Stimulated activated CD8-positive, alpha-beta memory T cell treated with anti-CD3 and anti-CD28 coated beads, Interleukin-15, amount 100 ng/mL, for 1 hour (primary cell): ENCODE results near the gene TMC1.

Experiments used
- DNase-seq: peaks from one replicate; pipeline ENCODE4 v3.0.0-alpha.2; 2020; ENCODE audit warnings: low read depth

TMC1 gene

DNA sequence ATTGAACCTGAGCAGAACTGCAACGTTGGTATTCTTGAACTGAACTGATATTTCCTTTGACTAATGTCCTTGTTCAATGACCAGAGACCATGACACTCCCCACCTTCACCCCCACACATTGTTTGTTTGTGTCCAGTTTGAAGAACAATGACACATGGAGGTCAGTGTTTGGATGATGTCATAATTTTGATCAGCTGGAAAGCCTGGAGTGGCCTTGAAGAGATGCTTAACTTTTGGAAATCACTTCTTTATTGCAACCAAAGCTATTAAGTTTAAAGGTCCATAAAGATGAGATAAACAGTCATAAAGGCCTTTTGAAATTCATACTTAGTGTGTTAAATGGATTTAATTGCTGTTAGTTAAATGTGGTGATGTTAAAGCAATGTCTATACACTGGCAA lies 92.7 kb downstream of the TMC1 start:
- no peak for DNase-seq

DNA sequence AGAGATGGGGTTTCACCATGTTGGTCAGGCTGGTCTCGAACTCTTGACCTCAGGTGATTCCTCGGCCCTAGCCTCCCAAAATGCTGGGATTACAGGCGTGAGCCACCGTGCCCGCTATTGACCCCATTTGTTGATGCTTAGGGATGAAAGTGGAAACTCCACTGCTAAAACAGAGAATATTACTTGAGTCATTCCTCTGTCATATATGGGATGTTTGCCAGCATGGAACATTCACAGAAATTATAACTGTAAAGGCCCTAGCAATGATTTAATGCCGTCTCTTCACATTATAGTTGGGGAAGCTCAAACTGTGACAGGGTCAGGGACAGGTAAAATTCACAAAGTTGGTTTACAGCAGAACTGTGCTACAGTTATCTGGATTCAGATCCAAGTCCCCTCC lies 94.5 kb downstream of the TMC1 start:
- DNase-seq, result no peak

DNA sequence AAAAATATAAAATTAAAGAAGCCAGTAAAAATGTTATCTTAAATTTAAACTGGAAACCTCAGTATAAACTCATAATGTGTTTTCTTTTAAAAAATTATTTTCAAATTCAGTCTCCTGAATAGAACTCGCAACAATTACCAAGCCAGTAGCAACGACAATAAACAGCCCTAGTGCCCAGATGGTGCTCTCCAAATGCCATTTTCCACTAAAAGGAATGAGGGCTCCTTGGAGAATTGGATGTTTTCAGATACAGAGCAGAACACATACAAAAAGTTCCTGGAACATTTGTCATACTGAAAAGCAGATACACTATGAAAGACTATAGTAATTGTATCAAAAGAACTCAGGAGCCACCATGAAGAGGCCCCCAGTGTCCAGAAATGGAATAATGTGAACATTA lies 97.4 kb downstream of the TMC1 start:
- DNase-seq, result no peak

DNA sequence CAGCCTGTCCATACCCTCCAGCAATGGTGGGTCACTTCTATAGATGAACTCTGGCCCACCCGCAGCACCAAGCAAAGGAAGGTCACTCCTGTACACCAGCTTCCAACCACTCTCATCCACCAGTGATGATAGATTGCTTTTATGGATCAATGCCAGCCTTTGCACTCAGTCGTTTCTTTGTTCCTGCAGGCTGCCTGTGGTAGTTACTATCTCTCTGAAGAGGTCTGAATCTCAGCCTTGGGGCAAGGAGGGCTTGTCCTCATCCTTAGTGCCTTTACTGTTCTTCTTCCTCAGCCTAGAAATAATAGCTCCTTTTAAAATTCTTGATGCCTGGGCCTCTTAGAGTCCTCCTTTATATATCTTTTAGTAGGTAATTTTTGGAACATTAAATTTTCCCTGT lies 100.8 kb downstream of the TMC1 start:
- no peak for DNase-seq

DNA sequence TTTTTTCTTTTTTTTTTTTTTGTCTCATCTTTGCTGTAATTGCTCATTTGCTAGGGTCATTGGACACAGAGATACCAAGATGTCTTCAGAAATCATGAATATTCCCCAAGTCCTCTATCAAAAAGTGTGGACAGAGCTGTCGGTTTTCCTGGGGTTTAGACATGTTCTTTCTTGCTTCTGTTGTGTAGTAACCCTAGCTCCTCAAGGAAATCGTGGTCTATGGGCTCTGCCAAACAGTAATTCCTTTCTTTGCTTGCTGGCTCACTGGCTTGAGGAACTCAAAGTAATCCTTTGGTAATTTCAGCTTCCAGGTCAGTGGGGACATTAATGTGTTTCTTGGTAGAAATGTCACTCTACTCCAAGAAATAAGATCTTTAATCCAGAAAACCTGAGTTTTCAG lies 101.7 kb downstream of the TMC1 start:
- no peak for DNase-seq

DNA sequence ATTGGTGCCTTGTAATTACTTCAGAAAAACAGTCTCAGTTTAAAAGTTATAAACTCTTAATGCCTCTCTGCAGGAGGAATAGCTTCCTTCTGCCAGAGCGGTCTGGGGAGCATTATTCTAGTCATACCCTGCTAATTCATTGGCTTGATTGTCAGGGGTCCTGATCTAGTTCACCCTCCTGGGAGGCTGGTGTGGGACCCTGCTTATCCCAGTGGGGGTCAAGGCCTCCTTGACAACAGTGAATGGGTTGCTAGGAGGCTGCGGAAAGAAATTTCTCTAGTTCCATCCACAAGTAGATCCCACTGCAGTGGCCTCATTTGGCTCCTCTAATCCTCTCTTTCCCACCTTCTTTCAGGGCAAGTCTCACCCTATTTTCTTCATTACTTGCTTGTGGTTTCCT lies 105.7 kb downstream of the TMC1 start:
- no peak for DNase-seq

DNA sequence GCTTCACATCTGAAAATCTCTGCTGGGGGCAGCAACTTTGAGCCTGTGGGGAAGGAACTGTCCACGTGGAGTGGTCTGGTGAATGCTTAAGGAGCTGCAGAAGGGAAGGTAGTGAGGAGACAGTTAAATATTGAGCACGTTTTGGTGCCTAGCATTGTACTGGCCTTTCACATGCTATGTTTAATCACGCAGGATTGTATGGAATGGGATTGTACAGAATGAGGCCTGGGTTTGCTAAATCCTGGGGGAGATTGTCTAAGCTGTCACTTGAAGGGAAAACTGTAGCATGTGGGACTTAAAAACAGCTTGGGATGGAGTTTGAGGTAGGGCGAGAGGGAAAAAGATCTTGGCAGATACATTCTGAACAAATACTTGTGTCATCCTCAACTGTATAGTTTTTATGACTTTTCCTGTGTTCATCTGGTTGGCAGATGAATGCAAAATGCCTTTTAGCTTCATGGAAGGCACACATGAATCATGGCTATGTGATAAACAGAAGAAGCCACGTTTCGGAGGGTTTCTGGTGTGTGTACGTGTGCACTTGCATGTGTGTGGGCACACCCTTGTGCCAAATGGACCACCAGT lies 106.6 kb downstream of the TMC1 start:
- DNase-seq, result no peak

DNA sequence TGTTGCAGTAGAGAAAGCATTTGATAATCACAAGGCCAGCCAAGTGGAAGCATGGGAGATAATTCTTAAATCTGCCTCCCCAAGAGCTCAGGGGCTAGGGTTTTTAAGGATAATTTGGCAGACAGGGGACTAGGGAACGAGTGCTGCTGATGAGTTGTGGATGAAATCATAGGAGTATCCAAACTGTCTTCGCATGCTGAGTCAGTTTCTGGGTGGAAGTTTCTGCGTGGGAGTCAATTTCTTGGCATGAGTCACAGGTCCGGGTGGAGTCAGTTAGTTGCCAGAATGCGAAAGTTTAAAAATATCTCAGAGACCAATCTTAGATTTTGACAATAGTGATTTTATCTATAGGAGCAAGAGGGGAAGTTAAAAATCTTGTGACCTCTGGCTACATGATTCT lies 112.6 kb downstream of the TMC1 start:
- DNase-seq, result no peak

DNA sequence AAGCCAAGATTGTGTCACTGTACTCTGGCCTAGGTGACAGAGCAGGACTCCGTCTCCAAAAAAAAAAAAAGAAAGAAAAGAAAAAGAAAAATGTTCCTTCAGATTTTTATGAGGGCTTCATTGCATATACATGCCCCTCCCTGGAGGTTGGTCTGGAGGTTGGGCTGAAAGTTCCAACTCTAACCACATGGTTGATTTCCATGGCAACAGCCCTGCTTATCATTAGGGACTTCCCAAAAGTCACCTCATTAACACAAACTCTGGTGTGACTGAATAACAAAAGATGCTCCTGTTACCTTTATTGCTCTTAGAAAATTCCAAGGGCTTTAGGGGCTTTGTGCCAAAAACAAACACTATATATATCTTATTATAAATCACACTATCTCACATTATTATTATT lies 113.8 kb downstream of the TMC1 start:
- DNase-seq, result no peak

DNA sequence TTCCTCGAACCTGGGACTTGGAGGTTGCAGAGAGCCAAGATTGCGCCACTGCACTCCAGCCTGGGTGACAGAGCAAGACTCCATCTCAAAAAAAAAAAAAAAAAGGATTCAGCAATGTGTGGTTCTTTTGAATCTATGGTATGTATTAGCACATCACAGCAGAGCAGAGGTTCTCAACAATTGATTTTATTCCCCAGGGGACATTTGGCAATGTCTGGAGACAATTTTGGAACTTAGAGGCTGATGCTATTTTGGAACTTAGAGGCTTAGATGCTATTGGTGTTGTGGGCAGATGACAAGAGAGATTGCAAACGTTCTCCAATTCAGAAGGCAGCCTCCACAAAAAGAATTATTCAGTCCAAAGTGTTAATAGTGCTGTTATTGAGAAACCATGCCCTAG lies 115.2 kb downstream of the TMC1 start:
- no peak for DNase-seq

DNA sequence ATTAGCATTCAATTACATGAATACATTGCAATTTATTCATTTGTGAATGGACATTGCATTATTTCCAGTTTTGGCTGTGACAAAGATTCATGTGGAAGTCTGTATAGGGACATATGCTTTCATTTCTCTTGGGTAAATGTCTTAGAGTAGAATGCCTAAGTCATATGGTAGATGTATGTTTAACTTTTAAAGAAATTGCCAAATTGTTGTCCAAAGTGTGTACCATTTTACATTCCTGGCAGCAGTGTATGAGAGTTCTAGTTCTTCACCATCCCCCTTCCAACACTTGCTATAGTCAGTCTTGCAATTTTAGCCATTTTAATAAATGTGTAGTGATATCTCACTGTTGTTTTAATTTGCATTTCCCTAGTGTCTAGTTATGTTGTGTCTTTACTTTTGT lies 122.2 kb downstream of the TMC1 start:
- no peak for DNase-seq

DNA sequence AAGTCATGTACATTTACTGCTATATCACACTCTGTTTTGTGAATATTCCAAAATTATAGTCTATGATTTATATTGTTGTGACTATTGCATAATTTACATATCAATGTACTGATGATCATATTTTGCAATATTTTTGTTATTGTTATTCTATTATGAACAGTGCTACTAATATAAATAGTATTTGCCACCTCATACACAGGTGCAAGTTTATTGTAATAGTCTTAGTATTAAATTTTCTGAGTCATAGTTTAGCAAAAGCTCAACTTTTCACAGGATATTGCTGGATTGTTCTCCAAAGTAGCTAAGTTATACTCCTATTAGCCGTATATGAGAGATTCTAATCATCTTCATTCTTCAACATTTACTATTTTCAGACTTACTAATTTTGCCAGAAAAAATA lies 124.7 kb downstream of the TMC1 start:
- no peak for DNase-seq

DNA sequence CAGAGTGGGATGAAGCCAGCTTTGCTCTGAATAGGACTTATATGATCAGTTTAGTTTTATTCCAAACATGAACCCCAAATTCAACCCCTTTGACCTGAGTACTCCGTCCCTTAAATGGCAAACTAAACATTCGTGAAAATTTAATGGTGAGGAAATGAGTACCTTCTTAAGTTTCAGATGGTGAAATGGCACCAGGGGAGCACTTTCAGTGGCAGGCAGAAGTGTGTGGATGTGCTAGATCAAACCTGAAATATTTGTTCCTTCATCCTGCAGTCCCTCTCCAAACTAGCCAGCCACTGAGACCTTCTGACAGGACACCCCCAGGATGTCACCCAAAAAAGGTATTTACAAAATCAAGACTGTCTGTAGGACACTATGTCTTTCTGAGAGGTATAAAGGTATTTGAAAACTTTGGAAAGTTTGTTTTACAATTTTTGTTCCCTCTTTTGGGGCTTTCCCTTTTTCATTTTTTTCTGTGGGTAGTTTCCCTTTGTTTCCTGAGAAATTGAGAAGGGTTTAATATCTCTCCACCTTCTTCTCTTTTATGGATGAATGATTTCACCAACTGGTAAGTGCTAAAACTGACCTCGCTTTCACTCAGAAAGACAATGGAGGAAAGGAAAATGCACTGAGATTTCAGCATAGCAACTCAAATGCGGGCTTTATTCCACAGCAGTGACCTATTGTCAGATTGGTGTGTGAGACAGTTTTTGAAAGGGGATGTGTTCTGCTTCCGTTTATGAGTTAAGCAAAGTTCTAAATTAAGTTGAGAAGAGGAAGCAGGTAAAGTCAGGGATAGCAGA lies 127.1 kb downstream of the TMC1 start:
- DNase-seq, result no peak

DNA sequence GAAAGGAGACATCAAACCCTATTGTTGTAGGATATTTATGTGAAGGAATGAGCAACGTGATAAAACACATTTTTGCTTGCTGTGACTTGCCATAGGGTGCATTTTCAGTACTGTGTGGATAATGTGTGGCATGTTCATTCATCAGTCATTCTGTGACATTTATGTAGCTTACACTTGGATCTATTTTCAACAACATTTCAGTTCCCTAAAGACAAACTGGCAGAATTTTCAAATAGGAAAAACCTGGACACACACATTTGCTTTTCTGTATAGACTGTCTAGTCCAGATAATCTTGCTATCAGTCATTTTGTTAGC lies 127.7 kb downstream of the TMC1 start:
- DNase-seq, result no peak

DNA sequence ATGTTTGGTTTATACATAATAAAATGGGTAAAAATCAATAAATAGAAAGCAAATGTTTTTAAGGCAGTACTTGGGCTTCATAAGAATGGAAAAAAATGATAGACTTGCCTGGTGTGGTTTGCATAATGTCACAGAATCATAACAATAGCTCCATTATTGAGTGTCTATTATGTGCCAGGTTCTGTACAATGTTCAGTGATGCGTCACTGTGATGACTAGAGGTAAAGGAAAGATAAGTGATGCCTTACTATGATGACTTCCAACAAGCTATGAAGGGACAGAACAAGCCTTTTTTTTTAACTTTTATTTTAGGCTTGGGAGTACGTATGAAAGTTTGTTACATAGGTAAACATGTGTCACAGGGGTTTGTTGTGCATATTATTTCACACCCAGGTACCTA lies 128.8 kb downstream of the TMC1 start:
- no peak for DNase-seq

DNA sequence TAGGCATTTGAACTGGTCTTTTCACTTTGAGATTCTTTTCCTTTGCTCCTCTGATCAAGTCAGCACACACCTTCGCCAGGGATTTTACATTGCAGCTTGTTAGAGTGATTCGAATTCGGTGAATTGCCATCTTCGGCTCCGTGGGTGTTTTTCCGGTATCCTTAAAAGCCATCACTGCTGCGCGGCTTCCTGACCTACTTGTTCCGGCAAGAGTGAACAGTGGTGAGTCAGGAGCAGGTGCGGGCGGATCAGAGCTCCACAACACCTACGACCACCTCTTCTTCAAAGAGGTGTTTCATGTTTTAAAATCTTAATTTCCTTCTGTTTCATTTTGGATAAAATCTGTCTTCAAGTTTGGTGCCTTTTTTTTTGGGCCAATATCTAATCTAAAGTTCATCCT lies 134.6 kb downstream of the TMC1 start:
- no peak for DNase-seq

DNA sequence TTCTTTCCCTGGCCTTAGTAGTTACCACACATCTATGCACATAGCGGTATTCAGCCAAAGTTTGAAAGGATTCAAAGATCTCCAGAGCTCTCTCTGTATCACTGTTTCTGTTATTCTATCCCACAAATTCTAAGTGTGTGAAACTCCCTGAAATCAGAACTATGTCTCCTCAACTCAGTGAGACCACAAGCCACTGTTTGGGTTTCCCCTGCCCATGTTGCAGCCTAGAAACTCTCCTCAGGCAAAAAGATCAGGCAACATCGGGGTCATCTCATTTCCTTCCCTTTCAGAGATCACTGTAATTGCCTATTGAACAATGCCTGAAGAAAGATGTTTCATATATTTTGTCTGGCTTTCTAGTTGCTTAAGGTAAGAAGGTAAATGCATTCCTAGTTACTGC lies 135.6 kb downstream of the TMC1 start:
- DNase-seq, result no peak

DNA sequence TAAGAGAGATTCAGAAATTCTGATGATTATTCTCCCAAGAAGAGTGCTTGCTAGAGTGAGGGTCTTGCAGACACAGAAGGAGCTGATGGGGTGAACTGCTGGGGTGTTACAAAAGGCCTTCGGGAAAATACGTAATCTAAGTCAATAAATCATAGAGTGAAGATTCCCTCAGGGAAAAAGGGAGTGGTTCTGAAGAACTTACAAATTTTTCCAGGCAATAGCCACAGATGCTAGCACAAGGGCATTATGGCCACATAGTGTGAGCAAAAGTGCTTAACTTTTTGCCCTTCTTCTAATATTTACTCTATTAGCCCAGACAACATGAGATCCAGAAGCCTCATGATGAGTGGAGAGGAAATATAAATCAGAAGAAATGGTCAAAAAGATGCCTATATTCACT lies 137.3 kb downstream of the TMC1 start:
- DNase-seq, result no peak

DNA sequence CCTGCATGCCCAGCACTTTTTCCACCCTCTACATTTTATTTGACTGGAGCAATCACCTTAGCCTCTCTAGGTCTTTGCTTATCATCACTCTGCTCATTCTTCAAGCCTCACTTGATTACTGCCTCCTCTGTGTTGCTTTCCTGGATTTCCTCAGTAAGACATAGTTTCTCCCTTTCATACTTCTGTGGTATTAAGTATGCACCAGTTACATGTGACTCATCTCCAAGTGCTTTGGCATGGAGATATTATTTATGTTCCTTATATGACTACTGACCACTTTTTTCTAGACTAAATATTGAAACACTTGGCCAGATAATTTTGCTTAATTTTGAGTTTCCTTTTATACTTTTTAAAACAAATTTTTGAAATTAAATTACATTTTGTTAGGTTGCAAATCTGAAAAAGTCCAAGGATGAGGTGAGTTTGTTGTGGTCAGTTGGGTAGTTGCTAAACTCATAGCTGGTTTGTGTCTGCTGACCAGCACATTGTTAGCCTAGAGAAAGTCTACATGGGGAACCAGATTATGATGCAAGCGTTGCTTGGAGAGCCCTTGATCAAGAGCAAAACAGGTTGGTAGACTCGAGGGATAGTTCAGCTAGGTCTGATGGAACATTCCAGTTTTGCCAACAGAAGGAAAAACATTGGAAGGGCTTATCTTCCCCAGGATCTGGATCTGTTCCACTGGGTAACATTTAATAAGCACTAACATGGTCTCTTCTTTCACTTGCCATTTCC lies 140.2 kb downstream of the TMC1 start:
- DNase-seq, result no peak

DNA sequence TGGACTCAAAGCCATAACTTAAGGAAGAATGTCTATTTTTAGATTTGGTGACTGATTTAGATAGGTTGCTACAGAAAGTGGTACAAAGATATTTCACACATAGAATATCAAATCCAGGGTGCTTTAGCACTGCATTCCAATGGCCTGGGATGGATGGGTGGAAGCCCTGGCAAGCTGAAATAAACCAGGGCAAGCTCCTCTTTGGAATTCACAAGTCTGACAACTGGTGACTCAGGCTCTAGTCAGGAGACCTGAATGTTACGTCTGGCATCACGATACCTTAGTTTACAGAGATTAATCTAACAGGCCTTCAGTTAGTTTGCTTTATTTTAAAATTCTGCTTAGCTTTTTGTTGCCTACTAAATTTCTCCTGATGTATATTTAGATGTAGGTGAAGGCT lies 144.0 kb downstream of the TMC1 start:
- no peak for DNase-seq

DNA sequence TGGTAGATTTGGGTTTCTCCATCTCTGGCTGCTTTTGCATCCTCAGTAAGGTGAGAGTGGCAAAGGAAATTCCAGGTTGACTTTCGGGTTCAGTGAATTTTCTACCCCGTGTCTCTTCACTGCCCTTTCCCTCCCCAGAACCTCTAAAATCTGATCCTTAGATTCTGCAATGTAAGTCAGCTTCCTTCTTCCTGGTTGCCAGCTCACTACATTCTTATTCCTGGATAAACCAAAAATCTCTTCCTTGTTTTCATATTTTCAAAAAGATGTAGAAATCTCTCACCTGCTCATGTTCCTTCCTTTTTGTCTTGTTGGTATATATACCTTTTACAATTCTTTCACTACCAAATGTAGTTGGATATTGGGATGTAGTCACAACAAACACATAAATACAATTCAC lies 145.8 kb downstream of the TMC1 start:
- DNase-seq, result no peak

DNA sequence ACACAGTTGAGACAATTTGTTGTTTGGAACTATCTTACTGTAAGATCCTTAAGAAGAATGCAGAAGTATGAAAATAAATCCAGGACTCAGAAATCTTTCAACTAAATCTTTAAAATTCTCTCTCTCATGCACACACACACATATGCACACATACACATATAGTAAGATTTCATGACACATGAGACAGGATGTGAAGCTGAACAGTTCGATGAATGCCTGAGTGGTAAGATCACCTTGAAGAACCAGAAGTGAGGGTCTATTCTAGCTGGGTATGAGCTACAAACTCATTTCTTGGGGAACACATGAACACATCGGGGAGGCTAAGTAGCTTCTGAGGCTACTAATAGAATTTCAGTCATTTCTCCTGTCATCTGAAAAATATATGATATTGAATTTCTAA lies 153.6 kb downstream of the TMC1 start:
- no peak for DNase-seq

DNA sequence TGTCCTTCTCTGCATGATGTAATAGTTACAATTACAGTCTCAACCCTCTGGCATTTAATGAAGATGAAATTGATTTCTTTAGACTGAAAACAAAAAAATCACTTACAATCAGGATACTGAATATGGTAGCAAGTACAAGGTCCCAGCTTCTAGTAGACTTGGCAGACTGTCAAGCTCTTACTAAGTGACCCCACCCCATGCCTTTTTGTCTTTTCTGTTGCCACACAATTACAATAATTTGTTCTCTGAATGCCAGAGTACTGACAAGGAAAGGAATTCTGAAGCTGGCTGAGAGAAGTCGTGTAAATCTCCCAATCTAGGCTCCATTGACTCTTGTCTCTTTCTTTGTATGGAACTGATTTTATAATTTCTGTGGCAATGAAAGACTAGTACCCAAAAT lies 154.2 kb downstream of the TMC1 start:
- DNase-seq, result no peak
